ENCODE data around the gene HOXD8.

HOXD8 gene

DNA sequence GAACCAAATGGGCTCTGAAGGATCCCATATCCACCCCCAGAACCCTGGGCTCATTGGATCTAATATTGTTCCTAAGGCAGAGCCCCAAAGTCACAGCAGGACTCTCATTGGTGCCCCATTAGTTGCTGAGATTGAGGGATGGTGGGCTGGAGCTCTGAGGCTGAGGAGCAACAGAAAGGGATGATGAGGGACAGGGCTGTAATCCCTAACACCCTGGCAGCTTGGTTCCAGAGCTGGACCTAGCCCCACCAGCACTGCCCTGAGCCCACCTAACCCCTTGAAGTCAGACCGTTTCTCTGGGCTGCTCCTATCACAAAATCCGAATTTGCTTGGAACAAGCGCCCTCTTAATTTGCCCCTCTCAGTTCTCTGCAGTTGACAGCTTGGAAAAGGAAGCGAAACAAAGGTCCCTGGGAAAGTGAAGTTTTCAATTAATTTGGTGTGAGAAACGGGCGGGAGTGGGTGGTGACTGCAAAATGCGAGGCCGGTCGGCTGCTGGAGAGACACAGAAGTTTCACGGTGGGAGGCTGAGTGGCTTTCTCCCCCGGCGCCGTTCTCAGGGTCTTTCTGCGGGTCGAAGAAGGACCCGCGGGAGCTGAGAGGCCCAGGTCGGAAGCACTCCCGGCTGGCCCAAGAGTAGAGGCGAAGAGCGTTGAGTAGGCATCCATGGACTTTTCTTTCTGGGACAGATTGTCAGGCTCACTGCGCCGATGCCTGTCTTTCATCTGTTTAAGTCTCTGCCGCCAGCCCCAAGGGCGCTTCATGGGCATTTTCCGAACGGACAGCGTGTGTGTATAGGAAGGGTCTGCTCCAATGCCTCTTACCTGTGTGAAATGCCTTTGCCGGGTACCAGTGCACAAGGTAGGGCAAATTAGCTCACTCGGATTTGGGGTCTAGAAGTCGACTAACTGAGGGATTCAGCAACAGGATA is 37.9 kb upstream of the HOXD8 start:
- DNase-seq, result no peak

DNA sequence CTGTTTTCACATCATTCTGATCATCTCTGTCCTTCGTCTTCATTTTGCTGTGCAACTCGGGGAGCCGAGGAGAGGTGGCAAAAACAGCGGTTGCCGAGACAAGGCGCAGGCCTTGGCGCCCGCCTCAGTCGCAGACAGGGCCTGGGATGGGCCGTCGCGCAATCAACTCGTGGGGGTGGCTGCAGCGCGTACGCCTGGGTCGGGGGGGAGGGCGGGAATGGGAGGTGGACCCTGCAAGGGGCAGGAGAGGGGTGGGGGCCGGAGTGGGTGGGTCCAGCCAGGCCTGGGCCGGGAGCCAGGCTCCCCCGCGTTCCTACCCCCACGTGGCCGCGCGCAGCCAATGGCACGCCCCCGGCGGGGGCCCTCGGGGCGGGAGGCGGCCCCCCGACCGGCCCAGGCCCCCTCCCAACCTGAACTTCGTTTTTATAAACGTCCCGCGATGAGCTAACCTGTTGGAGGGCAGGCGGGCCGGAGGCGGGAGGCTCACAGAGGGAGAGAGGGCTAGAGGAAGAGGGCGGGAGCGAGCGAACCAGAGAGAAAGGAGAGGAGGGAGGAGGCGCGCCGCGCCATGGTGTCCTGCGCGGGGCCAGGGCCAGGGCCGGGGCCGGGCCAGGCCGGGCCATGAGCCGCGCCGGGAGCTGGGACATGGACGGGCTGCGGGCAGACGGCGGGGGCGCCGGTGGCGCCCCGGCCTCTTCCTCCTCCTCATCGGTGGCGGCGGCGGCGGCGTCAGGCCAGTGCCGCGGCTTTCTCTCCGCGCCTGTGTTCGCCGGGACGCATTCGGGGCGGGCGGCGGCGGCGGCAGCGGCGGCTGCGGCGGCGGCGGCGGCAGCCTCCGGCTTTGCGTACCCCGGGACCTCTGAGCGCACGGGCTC is 37.0 kb upstream of the HOXD8 start, which contains the start of gene HOXD13:
HOXD13 (plus strand) TSS at position 452 of the 875 bp plus-strand sequence; CDS start at position 622, 170 bp downstream.
- no peak for DNase-seq

- no peak for DNase-seq
Measured at GRCh38 chr2:176093145-176093897, 36.2 kb upstream of the HOXD8 start.

- no peak for DNase-seq
Measured at GRCh38 chr2:176093898-176094249, 35.6 kb upstream of the HOXD8 start.

DNA sequence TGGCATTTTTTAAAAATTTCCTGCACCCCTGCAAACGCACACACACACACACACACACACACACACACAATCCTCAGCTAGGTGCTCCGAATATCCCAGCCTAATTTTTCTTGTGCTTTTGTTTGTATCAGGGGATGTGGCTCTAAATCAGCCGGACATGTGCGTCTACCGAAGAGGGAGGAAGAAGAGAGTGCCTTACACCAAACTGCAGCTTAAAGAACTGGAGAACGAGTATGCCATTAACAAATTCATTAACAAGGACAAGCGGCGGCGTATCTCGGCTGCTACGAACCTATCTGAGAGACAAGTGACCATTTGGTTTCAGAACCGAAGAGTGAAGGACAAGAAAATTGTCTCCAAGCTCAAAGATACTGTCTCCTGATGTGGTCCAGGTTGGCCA is 35.2 kb upstream of the HOXD8 start:
- DNase-seq, result no peak

DNA sequence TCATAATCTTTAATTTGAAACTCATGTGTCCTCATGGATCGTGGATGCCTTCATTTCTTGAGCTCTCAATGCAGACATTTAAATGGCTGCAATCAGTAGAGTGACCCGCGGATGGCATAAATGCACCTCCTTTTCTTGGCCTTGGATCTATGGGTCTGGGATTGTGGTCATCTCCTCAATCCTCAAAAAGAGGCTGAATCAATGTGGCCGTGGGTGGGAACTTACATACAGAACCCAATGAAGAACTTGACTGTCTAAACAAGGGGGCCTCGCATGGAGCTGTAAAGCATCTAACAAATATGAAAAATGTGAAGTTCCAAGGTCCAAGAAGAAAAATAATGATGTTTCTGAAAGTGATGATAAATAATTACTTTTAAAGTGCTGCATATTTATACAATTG is 34.1 kb upstream of the HOXD8 start:
- no peak for DNase-seq

- DNase-seq, result no peak
Measured at GRCh38 chr2:176096243-176096985, 33.1 kb upstream of the HOXD8 start.

GRCh38 chr2:176096986-176097819 is 32.3 kb upstream of the HOXD8 start:
- no peak for DNase-seq

DNA sequence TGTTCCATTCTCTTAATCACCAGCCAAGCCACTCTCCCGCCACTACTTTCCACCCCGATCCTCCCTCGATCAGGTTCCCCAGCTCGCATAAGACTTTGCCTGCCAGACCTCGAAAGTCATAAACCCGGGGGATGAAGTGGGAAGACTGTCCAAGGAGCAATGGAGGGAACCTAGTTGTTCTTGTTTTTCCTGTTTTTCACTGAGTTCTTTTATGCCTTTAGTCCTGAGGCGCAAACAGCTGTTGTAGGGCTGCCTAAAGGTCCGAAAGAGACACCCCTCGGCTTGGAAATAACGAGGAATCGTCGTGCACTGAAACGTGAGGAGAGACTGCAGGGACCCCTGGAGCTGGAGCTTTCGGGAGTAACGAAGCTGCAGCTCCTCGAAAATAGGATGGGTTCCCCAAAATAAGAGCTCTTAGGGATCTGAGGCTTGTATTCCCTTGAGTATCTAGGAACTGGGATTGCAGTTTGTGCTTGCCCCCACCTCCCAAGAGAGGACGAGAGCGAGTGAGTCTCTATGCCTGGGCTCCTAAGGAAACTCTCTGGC is 31.6 kb upstream of the HOXD8 start:
- no peak for DNase-seq

DNA sequence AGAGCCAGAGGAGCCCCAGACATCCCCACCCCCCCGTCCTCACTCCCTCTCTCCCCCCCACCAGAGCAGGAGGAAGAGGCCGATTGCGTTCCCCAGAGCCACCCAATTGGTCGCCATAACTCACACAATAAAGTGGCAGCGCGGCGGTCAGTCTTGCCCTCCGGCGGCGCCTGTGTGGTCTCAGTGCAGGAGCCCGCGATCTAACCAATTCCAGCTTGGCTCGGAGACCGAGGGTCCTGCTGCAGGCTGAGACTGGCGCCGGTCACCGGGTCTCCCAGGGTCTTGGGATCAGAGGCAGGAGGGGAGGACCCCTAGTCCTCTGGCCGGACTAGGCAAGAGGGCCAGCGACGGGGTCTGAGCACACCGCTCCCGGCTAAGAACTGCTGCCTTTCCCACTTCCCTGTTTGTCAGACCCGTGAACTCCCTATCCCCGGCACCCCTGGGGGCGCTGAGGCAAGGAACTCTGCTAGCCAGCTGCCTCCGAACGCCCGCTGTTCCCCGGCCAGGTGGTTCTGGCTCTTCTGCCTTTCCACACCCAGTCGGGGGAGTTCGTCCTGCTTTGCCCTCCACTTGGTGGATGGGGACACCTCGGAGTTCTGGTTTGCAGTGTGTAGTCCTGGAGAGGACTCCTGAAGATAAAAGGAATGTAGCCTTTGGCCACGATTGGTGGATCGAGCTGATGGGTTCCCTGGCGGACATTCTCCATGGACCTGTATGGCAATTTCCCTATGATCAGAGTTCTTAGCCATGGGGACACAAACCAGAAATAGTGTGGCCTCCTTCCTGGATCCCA is 30.9 kb upstream of the HOXD8 start:
- DNase-seq, result no peak

DNA sequence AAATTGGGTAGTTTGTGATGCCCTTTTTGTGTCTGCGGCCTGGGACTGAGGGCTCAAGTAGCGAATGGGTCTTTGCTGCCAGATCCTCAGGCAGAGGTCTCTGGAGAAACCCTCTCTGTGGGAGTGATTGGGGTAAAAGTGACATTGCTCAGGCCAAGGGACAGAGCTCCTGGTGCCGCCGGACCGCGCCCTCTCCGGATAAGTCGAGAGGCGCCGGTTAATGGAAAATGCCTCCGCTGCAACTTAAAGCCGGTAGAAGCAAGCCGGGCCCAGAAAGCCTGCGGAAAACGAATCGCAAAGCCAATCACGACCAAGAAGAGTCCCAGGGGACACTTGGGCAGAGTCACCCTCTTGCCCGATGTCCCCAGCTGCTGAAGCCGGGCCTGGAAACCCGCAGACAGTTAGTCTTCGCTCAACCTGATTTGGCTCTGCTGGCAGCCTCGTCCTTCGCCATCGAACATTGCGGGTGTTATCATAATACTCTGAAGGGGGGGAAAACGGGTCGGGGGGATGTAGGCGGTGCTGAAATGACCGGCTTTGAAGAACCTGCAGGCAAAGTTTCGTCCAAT is 30.3 kb upstream of the HOXD8 start:
- DNase-seq, result no peak

- DNase-seq, result no peak
Measured at GRCh38 chr2:176099728-176100546, 29.6 kb upstream of the HOXD8 start, which contains the start of gene HOXD12. Gene HOXD12 (plus strand): TSS chr2:176099795. CDS start chr2:176099802, 7 bp downstream.

DNA sequence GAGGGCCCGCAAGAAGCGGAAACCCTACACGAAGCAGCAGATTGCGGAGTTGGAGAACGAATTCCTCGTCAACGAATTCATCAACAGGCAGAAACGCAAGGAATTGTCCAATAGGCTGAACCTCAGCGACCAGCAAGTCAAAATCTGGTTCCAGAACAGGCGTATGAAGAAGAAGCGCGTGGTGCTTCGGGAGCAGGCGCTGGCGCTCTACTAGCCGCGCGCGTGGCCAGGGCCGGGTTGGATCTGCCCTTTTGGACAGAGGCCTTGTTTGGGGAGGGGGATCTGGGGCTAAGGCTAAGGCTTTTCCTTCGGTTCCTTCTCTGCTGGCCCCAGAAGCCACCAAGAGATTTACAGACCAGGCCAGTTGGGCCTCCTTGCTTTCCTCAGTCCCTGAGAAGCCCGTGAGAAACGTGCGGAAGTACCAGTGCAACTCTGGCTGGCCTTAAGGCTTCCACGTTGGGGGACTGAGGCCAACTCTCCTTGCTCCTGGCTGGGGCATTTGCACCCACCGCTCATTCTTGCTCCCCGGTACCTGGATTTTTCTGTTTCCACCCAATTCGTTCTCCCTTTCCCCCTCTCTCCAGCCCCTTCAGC is 28.9 kb upstream of the HOXD8 start:
- DNase-seq, result no peak

- DNase-seq, result no peak
Measured at GRCh38 chr2:176101216-176101830, 28.2 kb upstream of the HOXD8 start.

DNA sequence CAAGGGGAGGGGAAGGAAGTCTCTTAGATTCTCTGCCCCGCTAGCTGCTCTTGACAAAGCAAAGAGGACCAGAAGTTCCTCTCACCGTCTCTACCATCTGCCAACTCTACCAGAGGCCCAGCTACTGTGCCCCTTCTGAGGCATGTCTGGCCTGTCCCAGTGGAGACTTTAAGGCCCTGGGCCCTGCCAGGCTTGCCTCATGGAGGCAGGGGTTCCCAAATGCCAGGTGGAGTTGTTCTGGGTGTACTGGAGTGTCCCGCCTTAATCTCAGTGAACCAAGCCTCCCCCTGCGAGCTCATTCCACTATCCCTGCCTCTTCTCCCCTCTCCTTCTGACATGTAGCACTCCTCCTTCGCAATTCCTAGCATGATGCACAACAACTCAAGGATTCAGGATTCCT is 27.7 kb upstream of the HOXD8 start:
- no peak for DNase-seq

- DNase-seq, result no peak
Measured at GRCh38 chr2:176102309-176102866, 27.1 kb upstream of the HOXD8 start.

- DNase-seq, result no peak
Measured at GRCh38 chr2:176103194-176103593, 26.3 kb upstream of the HOXD8 start.
